HL-60/S4 treated with retinoic acid at 250 ng/mL for 4 days and 3 days (cell line): ENCODE data around the gene NDUFA6.
"Not testable (repeated sequence)": the region's sequence is repeated elsewhere in the genome, so short reads cannot be mapped to it uniquely, and the experiment has no call there.

Experiments used
- in situ Hi-C: fragments of 300-500 bp; cut with MboI; formaldehyde crosslinking; loops from 2 replicates; pipeline ENCODE4 v1.7.0; 2022; ENCODE audit warnings: low sequenced_read_pairs

Gene NDUFA6

GRCh38 chr22:42090596-42091454, at the start of gene NDUFA6:
Gene NDUFA6 (minus strand): TSS chr22:42090772. CDS start chr22:42090744, 28 bp downstream.
- in situ Hi-C loops, result no loop called here

- in situ Hi-C loops, result not testable (repeated sequence)
Observed at GRCh38 chr22:42140153-42140552, 49.6 kb upstream of the NDUFA6 start.

DNA sequence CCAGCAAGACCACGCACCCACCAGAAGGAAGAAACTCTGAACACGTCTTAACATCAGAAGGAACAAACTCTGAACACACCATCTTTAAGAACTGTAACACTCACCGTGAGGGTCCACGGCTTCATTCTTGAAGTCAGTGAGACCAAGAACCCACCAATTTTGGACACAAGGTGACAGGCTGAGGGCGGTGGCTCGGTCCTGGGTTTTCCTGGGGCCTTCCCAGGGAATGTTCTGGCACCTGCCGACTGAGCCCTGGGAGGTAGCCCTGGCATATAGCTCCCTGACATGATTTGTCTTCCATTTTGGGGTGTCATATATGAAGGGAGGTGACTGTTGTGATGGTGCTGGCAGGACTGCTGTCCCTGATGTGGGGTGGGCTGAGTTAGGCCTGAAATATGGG, 48.9 kb upstream of the NDUFA6 start:
- in situ Hi-C loops, result not testable (repeated sequence)

DNA sequence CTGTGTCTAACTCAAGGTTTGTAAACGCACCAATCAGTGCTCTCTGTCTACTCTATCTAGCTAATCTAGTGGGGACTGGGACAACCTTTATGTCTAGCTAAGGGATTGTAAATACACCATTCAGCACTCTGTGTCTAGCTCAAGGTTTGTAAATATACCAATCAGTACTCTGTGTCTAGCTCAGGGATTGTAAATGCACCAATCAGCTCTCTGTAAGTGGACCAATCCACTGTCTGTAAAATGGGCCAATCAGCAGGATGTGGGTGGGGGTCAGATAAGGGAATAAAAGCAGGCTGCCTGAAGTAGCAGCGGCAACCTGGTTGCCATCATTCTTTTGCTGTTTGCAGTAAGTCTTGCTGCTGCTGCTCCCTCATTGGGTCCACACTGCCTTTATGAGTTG, 48.4 kb upstream of the NDUFA6 start:
- in situ Hi-C loops, result no loop called here

- in situ Hi-C loops, result no loop called here
Observed at GRCh38 chr22:42138122-42138770, 47.7 kb upstream of the NDUFA6 start.

DNA sequence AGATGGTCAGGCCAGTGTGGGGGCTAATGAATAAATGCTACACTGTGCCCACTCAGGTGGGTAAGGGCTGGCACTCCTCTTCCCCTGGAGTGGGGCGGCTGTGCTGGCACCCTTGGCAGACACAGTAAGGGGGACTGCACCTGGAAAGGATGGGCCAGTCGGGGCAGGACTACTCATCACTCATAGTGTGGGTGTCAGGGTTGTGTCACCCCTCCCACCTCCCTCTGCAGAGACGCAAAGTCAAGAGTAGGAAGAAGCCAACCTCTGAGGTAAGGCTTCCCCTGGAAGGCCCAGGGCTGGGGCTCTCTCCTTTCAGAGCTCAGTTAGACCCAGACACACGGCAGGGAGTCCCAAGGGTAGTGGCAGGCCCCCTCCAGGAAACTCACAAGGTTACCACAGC, 45.1 kb upstream of the NDUFA6 start:
- in situ Hi-C loops, result not testable (repeated sequence)

- in situ Hi-C loops, result no loop called here
Observed at GRCh38 chr22:42134100-42135020, 43.8 kb upstream of the NDUFA6 start.

- in situ Hi-C loops, result no loop called here
Observed at GRCh38 chr22:42132457-42132856, 41.9 kb upstream of the NDUFA6 start.

DNA sequence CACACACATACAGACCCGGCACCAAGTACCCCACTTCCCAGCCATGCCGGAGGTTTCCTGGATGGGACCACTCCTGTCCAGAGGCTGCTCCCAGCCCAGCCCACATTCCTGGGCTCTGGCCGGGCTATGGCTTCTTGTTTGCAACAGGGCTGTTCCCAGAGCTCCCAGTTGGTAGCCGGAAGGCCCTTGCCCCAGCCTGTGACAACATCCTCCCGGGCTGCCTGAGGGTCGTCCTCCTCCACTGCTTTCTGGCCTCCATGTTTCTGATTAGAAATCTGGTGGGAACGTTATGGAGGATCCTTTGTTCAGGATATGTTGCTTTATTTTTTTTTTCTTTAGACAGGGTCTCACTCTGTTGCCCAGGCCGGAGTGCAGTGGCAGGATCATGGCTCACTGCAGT, 41.0 kb upstream of the NDUFA6 start:
- in situ Hi-C loops, result no loop called here

DNA sequence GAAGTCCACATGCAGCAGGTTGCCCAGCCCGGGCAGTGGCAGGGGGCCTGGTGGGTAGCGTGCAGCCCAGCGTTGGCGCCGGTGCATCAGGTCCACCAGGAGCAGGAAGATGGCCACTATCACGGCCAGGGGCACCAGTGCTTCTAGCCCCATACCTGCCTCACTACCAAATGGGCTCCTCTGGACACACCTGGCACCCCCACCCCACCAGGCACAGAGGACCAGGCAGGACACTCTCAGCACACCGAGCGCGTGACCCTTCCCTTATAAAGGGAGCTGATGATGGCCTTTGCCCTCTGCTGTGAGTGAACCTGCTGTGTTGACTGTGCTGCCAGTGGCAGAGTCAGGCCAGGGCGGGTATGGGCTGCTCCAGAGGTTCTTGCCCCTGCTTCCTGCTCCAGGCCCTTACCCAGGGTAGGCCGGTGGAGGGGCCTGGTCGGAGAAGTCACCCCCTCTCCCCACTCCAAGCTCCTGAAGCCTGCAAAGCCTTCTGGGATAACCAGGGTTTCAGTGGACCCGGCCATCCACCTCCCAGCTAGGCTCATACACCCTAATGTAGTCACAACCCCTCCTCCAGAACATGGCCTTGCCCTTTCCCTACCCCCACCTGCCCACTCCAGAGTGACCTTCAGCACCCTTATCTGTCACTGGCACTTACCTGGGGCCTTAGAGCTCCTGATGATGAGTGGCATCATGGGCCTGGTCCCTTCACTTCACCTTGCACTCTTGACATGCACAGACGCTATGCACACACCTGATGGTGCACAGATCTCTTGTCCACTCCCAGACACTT, 40.3 kb upstream of the NDUFA6 start, which contains the start of gene CYP2D6:
CYP2D6 (minus strand) TSS at position 172 of the 793 bp plus-strand sequence; CDS start at position 153, 19 bp downstream.
- in situ Hi-C loops, result not testable (repeated sequence)

DNA sequence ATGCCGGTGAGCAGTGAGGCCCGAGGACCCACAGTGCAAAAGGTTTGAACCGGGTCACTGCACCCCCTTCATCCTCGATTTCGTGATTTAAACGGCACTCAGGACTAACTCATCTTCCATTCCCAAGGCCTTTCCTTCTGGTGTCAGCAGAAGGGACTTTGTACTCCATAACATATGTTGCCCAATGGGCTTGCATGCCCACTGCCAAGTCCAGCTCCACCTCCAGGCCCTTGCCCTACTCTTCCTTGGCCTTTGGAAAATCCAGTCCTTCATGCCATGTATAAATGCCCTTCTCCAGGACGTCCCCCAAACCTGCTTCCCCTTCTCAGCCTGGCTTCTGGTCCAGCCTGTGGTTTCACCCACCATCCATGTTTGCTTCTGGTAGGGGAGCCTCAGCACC, 39.6 kb upstream of the NDUFA6 start:
- in situ Hi-C loops, result not testable (repeated sequence)

DNA sequence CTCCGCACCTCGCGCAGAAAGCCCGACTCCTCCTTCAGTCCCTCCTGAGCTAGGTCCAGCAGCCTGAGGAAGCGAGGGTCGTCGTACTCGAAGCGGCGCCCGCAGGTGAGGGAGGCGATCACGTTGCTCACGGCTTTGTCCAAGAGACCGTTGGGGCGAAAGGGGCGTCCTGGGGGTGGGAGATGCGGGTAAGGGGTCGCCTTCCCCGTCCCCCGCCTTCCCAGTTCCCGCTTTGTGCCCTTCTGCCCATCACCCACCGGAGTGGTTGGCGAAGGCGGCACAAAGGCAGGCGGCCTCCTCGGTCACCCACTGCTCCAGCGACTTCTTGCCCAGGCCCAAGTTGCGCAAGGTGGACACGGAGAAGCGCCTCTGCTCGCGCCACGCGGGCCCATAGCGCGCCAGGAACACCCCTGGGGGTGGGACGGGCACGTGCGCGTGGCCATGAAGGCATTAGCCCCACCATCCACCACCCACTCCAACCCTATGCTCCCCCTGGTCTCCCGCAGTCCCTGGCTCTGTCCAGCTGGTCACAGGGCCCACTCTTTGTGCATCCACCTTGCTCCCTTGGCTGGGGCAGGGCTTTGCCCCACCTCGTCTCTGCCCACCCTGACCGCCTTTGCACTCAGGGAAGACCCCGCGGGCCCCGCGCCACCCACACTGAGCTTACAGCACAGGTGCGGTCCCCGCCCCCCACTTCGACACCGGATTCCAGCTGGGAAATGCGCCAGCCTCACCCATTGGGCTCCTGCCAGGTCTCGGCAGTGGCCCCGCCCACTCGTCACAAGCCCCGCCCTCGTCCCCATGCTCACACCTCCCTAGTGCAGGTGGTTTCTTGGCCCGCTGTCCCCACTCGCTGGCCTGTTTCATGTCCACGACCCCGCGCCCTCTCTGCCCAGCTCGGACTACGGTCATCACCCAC, 38.5 kb upstream of the NDUFA6 start:
- in situ Hi-C loops, result not testable (repeated sequence)

GRCh38 chr22:42128007-42128406, 37.4 kb upstream of the NDUFA6 start:
- in situ Hi-C loops, result not testable (repeated sequence)

DNA sequence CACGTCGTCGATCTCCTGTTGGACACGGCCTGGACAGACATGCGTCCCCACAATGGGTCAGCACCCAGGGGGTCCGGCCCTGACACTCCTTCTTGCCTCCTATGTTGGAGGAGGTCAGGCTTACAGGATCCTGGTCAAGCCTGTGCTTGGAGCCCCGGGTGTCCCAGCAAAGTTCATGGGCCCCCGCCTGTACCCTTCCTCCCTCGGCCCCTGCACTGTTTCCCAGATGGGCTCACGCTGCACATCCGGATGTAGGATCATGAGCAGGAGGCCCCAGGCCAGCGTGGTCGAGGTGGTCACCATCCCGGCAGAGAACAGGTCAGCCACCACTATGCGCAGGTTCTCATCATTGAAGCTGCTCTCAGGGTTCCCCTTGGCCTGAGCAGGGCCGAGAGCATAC, 37.0 kb upstream of the NDUFA6 start:
- in situ Hi-C loops, result no loop called here

- in situ Hi-C loops, result not testable (repeated sequence)
Observed at GRCh38 chr22:42123529-42123928, 33.0 kb upstream of the NDUFA6 start.

DNA sequence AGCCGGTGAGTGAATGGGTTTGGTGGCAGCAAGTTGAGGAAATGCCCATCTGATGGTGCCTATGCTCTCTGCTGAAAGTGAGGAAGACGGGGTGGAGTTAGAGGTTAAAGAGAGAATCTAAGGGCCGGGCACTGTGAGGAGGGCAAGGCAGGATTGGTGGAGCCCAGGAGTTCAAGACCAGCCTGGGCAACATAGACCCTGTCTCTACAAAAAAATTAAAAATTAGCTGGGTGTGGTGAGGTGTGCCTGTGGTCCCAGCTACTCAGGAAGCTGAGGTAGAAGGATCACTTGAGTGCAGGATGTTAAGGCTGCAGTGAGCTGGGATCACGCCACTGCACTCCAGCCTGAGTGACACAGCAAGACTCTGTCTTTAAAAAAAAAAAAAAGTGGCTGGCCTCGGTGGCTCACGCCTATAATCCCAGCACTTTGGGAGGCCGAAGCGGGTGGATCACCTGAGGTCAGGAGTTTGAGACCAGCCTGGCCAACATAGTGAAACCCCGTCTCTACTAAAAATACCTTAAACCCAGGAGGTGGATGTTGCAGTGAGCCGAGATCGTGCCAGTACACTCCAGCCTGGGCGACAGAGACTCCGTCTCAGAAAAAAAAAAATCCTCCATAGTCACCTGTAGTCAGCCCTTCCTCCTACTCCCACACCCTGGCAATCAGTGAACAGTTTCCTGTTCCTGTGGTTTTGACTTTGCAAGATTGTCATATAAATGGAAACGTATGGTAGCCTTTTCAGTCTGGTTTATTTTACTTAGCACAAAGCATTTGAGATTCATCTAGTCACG, 29.9 kb upstream of the NDUFA6 start:
- in situ Hi-C loops, result not testable (repeated sequence)

GRCh38 chr22:42116848-42117424, 26.4 kb upstream of the NDUFA6 start:
- in situ Hi-C loops, result no loop called here

DNA sequence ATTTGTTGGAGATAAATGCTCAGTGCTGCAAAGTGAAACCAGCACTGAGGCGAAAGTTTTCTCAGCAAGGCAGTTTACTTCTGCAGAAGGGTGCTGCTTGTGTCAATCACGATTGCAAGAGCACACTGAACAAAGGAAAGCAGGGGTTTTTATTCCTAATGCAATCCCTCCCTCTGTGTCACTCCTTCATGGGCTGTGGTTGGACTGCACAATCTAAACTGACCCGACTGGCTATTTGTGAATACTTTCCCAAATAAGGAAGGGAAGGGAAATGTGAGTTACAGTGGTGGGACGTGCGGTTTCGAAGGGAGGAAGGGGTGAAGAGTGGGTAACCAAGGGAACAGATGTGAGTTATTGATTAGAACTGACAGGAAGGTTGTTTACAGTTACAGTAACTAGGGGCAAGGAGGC, 24.9 kb upstream of the NDUFA6 start:
- in situ Hi-C loops, result not testable (repeated sequence)
